HS-5 (cell line): Measurements from ENCODE around the gene P2RX2.

Source experiments
- DNase-seq: peaks from one replicate; pipeline ENCODE4 v3.0.0-alpha.2; 2012; ENCODE audit warnings: low read depth

P2RX2 gene

GRCh38 chr12:132620113-132620898 lies 1.7 kb downstream of the P2RX2 start:
- no peak for DNase-seq

GRCh38 chr12:132620899-132621656 lies 2.5 kb downstream of the P2RX2 start:
- no peak for DNase-seq

- DNase-seq = no peak
Observed at GRCh38 chr12:132621657-132622435, 3.3 kb downstream of the P2RX2 start.

GRCh38 chr12:132622437-132623071 lies 4.0 kb downstream of the P2RX2 start:
- no peak for DNase-seq

- no peak for DNase-seq
Observed at GRCh38 chr12:132623072-132623869, 4.7 kb downstream of the P2RX2 start.

GRCh38 chr12:132624186-132624855 lies 5.7 kb downstream of the P2RX2 start:
- DNase-seq = no peak

- DNase-seq = no peak
Observed at GRCh38 chr12:132624910-132625630, 6.5 kb downstream of the P2RX2 start.

GRCh38 chr12:132625731-132626430 lies 7.3 kb downstream of the P2RX2 start:
- DNase-seq = no peak

GRCh38 chr12:132629330-132629729 lies 10.8 kb downstream of the P2RX2 start:
- no peak for DNase-seq

GRCh38 chr12:132630672-132631071 lies 12.1 kb downstream of the P2RX2 start:
- no peak for DNase-seq

- no peak for DNase-seq
Observed at GRCh38 chr12:132631666-132632065, 13.1 kb downstream of the P2RX2 start.

GRCh38 chr12:132632521-132633228 lies 14.1 kb downstream of the P2RX2 start:
- no peak for DNase-seq

- DNase-seq = no peak
Observed at GRCh38 chr12:132633398-132633797, 14.8 kb downstream of the P2RX2 start.

GRCh38 chr12:132633901-132634300 lies 15.3 kb downstream of the P2RX2 start:
- DNase-seq = no peak

GRCh38 chr12:132634411-132634990 lies 15.9 kb downstream of the P2RX2 start:
- DNase-seq = no peak

GRCh38 chr12:132635076-132635955 lies 16.7 kb downstream of the P2RX2 start:
- no peak for DNase-seq

- no peak for DNase-seq
Observed at GRCh38 chr12:132637811-132638210, 19.2 kb downstream of the P2RX2 start.
